GM12878 (cell line): ENCODE results near the gene KAZN. TPM values are rescaled to one million over a fixed set of nuclear protein-coding genes. Genes with fewer than 3 reads are reported as not detected.

Experiments
- ATF3 ChIP-seq: IDR thresholded peaks from 2 replicates; pipeline ENCODE4 v1.6.1; 2011; ENCODE audit warnings: low read depth, mild to moderate bottlenecking, low read length, moderate library complexity, borderline replicate concordance; ENCODE audit errors: extremely low read depth
- IRF3 ChIP-seq: fragments of 450-650 bp; IDR thresholded peaks from 2 replicates; pipeline ENCODE4 v1.6.1; 2014; ENCODE audit warnings: mild to moderate bottlenecking
- POU2F2 ChIP-seq: IDR thresholded peaks from 3 replicates; pipeline ENCODE4 v1.6.1; 2011; ENCODE audit warnings: low read depth, mild to moderate bottlenecking, low read length, borderline replicate concordance
- SIX5 ChIP-seq: IDR thresholded peaks from 2 replicates; pipeline ENCODE4 v1.6.1; 2011; ENCODE audit warnings: mild to moderate bottlenecking, low read depth, low read length, moderate library complexity; ENCODE audit not compliant: severe bottlenecking
- SP1 ChIP-seq: IDR thresholded peaks from one replicate; pipeline ENCODE4 v1.6.1; 2011; ENCODE audit warnings: low read depth, low read length
- polyA plus RNA-seq, 11 experiments: library from polyadenylated mRNA; depleted of rRNA in 4 of 11; unstranded in 6 of 11; stranded (reverse) in 5 of 11; fragments of >200 nt; fragmentation: Nextera tagmentation in 4 of 11; fragmentation: Illumina TruSeq in 1 of 11; extraction: Ambion mirVana in 4 of 11; extraction: Trizol in 1 of 11; gene quantifications; 1 replicate in 1 of 11; 2 replicates in 10 of 11; pipeline versions ENCODE4 v1.2.1 to v1.2.3, GENCODE V29; 2011 to 2016; ENCODE audit warnings: inconsistent platforms in 2 of 11, missing spikeins in 2 of 11, low read depth in 1 of 11
- total RNA-seq, 4 experiments: library from RNA; depleted of rRNA in 3 of 4; stranded (reverse); fragments of >200 nt in 3 of 4; fragmentation: Illumina TruSeq in 1 of 4; extraction: Trizol in 1 of 4; gene quantifications; 2 replicates each; pipeline versions ENCODE4 v1.2.1 to v1.2.3, GENCODE V29; 2013 to 2021
- TF ChIP-seq, protein P1 (sequence below): fragments of 450-650 bp; IDR thresholded peaks from 2 replicates; pipeline ENCODE4 v1.6.1; 2017; ENCODE audit warnings: antibody characterized with exemption, mild to moderate bottlenecking, moderate library complexity

KAZN gene
- total and polyA plus RNA-seq, 10 of the 15 experiments (the other 5 are each of a cell fraction or from before 2014, with no cell fraction given) = 0.72 to 4.0 (median 1.2) TPM

GRCh38 chr1:14910984-14911721 lies 312.7 kb downstream of the KAZN start (continued):
- TF ChIP-seq, protein P1, sequence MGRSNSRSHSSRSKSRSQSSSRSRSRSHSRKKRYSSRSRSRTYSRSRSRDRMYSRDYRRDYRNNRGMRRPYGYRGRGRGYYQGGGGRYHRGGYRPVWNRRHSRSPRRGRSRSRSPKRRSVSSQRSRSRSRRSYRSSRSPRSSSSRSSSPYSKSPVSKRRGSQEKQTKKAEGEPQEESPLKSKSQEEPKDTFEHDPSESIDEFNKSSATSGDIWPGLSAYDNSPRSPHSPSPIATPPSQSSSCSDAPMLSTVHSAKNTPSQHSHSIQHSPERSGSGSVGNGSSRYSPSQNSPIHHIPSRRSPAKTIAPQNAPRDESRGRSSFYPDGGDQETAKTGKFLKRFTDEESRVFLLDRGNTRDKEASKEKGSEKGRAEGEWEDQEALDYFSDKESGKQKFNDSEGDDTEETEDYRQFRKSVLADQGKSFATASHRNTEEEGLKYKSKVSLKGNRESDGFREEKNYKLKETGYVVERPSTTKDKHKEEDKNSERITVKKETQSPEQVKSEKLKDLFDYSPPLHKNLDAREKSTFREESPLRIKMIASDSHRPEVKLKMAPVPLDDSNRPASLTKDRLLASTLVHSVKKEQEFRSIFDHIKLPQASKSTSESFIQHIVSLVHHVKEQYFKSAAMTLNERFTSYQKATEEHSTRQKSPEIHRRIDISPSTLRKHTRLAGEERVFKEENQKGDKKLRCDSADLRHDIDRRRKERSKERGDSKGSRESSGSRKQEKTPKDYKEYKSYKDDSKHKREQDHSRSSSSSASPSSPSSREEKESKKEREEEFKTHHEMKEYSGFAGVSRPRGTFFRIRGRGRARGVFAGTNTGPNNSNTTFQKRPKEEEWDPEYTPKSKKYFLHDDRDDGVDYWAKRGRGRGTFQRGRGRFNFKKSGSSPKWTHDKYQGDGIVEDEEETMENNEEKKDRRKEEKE = no peak
- TF ChIP-seq SP1 = no peak
- TF ChIP-seq IRF3 = no peak
- no peak for TF ChIP-seq ATF3
- no peak for TF ChIP-seq POU2F2
- no peak for TF ChIP-seq SIX5
